Left ventricle myocardium inferior (tissue), 1 donor: Measurements from ENCODE around the gene HDGF. TPM values are rescaled to one million over a fixed set of nuclear protein-coding genes. Genes with fewer than 3 reads are reported as not detected.
"Not testable (repeated sequence)": the region's sequence is repeated elsewhere in the genome, so short reads cannot be mapped to it uniquely, and the experiment has no call there.

Experiments used
- DNase-seq: peaks from one replicate; pipeline ENCODE4 v3.0.0-alpha.2; 2020
- H3K27ac ChIP-seq: fragments of 200-600 bp; replicated peaks from 2 replicates; pipeline ENCODE4 v1.8.0; 2021
- H3K27me3 ChIP-seq: fragments of 200-600 bp; 2 replicates; pipeline ENCODE4 v1.8.0; 2021; ENCODE audit warnings: low read depth
- H3K36me3 ChIP-seq: fragments of 200-600 bp; 2 replicates; pipeline ENCODE4 v1.8.0; 2021
- H3K4me1 ChIP-seq: fragments of 200-600 bp; 2 replicates; pipeline ENCODE4 v1.8.0; 2021
- H3K4me3 ChIP-seq: fragments of 200-600 bp; 2 replicates; pipeline ENCODE4 v1.8.0; 2021; ENCODE audit warnings: mild to moderate bottlenecking, moderate library complexity
- H3K9me3 ChIP-seq: fragments of 200-600 bp; replicated peaks from 2 replicates; pipeline ENCODE4 v1.8.0; 2021
- intact Hi-C: fragments of 100-400 bp; cut with micrococcal nuclease; formaldehyde crosslinking; loops from one replicate; pipeline ENCODE4 v1.11.0; 2022
- total RNA-seq: library from RNA; stranded (reverse); fragmentation: NEBNext Ultra II Directional; extraction: Animal tissue kit (Norgen Biotek cat#: 25700); gene quantifications from one replicate; pipeline ENCODE4 v1.2.1, GENCODE V29; 2021
- TF ChIP-seq, protein P1 (sequence below): fragments of 200-600 bp; IDR thresholded peaks from 2 replicates; pipeline ENCODE4 v1.8.0; 2021; ENCODE audit warnings: antibody characterized with exemption, mild to moderate bottlenecking, borderline replicate concordance
- donor health status: DM: no; HTN: yes; CAD: no; lungs with severe emphysema.

Gene HDGF
- total RNA-seq, 1 donor from 2014 or later = 145 TPM

DNA sequence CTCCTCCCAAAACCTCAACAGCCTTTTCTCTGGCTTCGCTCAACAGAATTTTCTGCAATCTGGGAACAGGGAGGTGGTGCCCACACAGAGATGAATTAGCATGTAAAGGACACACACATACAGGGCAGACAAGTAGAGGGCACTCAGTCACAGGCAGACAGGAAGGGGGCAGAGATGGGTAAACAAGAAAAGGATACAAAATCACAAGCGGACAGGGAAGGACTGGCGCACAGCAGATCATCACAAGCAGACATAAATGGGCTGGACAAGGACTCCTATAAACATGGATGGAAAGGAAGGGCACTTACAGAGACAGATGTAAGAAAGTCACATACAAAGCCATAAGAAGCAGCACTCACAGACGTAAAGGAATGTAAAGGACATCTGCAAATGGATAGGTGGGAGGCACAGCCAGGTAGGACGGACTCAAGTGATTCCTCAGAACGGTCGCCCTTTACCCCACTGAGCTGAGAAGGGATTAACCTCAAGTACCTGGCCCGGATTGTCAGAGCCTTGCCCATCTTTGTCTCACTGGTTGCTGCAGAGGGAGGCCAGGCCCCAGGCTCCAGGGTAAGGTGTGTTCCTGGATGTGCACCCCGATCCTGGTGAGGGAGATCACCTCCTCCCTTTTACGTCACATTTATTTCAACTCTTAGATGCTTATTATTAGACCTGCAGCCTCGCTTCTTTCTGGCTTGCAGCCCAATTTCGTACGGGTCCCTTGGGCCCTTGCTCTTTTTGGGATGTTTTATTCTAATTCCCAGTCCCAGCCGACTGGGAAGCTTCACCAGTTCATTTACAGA is 15.0 kb upstream of the HDGF start:
- Histone ChIP-seq H3K9me3 (no peaks in the 10 kb centered on the region), H3K4me3 (peak overlapping the region; percentile 97), H3K27ac (peak overlapping the region; percentile 88), H3K36me3 (peaks cover 8% of the 10 kb centered on the region), H3K27me3 (no peaks in the 10 kb centered on the region), H3K4me1 (peaks cover 52% of the 10 kb centered on the region)
- DNase-seq = no peak
- intact Hi-C loops = no loop called here
- TF ChIP-seq, protein P1, sequence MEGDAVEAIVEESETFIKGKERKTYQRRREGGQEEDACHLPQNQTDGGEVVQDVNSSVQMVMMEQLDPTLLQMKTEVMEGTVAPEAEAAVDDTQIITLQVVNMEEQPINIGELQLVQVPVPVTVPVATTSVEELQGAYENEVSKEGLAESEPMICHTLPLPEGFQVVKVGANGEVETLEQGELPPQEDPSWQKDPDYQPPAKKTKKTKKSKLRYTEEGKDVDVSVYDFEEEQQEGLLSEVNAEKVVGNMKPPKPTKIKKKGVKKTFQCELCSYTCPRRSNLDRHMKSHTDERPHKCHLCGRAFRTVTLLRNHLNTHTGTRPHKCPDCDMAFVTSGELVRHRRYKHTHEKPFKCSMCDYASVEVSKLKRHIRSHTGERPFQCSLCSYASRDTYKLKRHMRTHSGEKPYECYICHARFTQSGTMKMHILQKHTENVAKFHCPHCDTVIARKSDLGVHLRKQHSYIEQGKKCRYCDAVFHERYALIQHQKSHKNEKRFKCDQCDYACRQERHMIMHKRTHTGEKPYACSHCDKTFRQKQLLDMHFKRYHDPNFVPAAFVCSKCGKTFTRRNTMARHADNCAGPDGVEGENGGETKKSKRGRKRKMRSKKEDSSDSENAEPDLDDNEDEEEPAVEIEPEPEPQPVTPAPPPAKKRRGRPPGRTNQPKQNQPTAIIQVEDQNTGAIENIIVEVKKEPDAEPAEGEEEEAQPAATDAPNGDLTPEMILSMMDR = no peak

DNA sequence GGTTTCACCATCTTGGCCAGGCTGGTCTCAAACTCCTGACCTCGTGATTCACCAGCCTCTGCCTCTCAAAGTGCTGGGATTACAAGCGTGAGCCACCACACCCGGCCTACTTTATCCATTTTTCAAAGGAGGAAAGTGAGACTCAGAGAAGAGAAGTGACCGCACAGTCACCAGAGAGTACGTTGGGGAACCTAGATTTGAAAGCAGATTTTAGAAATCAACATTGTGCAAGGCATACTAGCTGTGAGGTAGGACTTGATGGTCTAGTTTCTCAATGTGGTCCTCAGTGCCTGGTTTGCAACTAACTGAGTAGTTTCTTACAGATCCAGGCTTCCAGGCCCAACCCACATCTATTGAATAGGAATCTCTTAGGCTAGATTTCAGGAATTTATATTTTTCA is 14.2 kb upstream of the HDGF start:
- H3K27me3 ChIP-seq = no peaks in the 10 kb centered on the region
- H3K4me1 ChIP-seq = peaks cover 43% of the 10 kb centered on the region
- TF ChIP-seq, protein P1 = no peak
- peaks cover 8% of the 10 kb centered on the region for H3K36me3 ChIP-seq
- H3K4me3 ChIP-seq = peak overlapping the region; percentile 97
- intact Hi-C loops = no loop called here
- H3K9me3 ChIP-seq = no peaks in the 10 kb centered on the region
- no peak for DNase-seq
- H3K27ac ChIP-seq = peak overlapping the region; percentile 88

DNA sequence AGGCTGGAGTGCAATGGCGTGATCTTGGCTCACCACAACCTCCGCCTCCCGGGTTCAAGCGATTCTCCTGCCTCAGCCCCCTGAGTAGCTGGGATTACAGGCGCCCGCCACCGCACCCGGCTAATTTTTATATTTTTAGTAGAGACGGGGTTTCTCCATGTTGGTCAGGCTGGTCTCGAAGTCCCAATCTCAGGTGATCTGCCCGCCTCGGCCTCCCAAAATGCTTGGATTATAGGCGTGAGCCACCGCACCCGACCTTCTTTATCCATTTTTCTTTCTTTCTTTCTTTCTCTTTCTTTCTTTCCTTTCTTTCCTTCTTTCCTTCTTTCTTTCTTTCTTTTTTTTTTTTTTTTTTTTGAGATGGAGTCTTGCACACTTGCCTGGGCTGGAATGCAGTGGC is 13.7 kb upstream of the HDGF start:
- DNase-seq, H3K36me3 ChIP-seq, intact Hi-C loops, H3K27ac ChIP-seq, H3K9me3 ChIP-seq, H3K4me3 ChIP-seq, H3K27me3 ChIP-seq: not testable (repeated sequence)
- H3K4me1 ChIP-seq = peaks cover 38% of the 10 kb centered on the region

DNA sequence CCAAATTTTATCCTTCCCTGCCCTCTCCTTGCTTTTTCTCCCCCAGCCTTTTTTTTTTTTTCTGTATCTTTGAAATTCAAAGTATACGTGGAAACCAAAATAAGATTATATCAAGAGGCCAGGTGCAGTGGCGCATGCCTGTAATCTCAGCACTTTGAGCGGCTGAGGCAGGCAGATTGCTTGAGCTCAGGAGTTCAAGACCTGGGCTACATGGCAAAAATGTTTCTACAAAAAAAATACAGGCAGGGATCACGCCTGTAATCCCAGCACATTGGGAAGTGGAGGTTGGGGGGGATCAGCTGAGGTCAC is 9.3 kb upstream of the HDGF start:
- TF ChIP-seq, protein P1 = no peak
- H3K9me3 ChIP-seq = no peaks in the 10 kb centered on the region
- intact Hi-C loops = no loop called here
- H3K36me3 ChIP-seq = no peaks in the 10 kb centered on the region
- peaks cover 2% of the 10 kb centered on the region for H3K4me1 ChIP-seq
- no peak overlapping the region for H3K27ac ChIP-seq
- no peak overlapping the region for H3K4me3 ChIP-seq
- no peaks in the 10 kb centered on the region for H3K27me3 ChIP-seq
- no peak for DNase-seq

DNA sequence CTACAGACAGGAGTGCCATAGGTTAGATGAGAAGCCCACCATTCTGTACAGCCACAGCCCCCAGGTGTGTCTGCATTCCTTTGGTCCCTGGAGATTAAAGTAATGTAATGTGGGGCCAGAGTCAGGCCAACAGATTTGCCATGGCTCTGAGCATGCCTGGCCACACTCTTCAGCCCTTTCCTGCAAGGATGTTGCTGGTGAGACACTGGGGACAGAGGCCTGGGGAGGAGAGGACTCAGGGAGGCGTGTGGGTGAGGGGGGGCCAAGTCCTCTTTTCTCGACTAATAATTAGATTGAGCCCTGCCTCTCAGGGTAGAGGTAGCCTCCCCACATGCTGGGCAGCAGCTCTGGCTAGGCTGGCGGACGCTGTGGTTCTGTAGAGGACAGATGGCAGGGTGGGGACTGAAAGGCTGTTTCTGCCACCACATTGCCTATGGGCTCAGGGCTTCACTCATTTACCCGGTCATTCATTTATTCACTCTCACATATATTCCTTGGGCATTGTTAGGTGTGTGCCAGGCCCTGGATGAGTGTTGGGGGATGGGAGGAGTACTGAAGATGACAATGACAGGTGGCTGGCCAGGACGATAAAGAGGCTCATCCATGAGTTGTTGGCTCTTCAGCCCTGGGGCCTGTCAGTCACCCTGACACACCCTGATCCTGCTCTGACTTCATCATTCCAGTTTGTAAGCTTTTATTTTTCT is 8.8 kb upstream of the HDGF start:
- Histone ChIP-seq H3K9me3 (no peaks in the 10 kb centered on the region), H3K27me3 (no peaks in the 10 kb centered on the region), H3K4me3 (no peak overlapping the region), H3K27ac (no peak overlapping the region), H3K36me3 (no peaks in the 10 kb centered on the region), H3K4me1 (peaks cover 7% of the 10 kb centered on the region)
- TF ChIP-seq, protein P1 = no peak
- intact Hi-C loops = no loop called here
- no peak for DNase-seq

DNA sequence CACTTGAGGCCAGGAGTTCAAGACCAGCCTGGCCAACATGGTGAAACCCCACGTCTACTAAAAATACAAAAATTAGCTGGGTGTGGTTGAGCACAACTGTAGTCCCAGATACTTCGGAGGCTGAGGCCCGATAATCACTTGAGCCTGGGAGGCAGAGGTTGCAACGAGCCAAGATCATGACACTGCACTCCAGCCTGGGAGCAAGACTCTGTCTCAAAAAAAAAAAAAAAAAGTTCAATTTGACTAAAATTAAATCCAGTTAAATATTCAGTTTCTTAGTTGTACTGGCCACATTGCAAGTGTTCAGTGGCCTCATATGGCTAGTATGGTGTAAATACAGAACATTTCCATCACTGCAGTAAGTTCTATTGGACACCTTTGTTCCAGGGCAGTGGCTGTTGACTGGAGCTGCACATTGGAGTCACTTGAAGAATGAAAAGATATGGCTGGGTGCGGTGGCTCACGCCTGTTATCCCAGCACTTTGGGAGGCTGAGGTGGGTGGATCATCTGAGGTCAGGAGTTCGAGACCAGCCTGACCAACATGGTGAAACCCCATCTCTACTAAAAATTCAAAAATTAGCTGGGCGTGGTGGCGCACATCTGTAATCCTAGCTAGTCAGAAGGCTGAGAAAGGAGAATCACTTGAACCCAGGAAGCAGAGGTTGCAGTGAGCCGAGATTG is 6.2 kb upstream of the HDGF start:
- H3K4me3 ChIP-seq, H3K27ac ChIP-seq, H3K36me3 ChIP-seq, DNase-seq, H3K9me3 ChIP-seq, H3K27me3 ChIP-seq, intact Hi-C loops: not testable (repeated sequence)
- H3K4me1 ChIP-seq = peaks cover 20% of the 10 kb centered on the region
